Kasumi-1 (cell line): ENCODE measurements around the gene OSBPL6.

ENCODE experiments used
- DNase-seq, 2 experiments: peaks; one replicate each; lab custom pipeline; 2025; lab: John Stamatoyannopoulos, UW

OSBPL6 gene

GRCh38 chr2:178448968-178449661 is 254.8 kb downstream of the OSBPL6 start:
- DNase-seq: no peak

GRCh38 chr2:178449700-178450523 is 255.6 kb downstream of the OSBPL6 start:
- no peak for DNase-seq

GRCh38 chr2:178450524-178450773 is 256.1 kb downstream of the OSBPL6 start:
- no peak for DNase-seq

GRCh38 chr2:178450774-178451525 is 256.6 kb downstream of the OSBPL6 start, which contains the start of the genes PJVK and PRKRA:
PJVK (plus strand) TSS chr2:178451378; CDS start chr2:178453410, 2,032 bp downstream.
PRKRA (minus strand) TSS chr2:178451175; CDS start chr2:178451030, 145 bp downstream.
- peak; percentile 96 to 97 for DNase-seq

GRCh38 chr2:178452334-178452733 is 258.0 kb downstream of the OSBPL6 start:
- DNase-seq: no peak
